NCI-H526 (cell line): ENCODE results near the gene TSEN15.

Experiments used
- DNase-seq, 2 experiments: peaks; one replicate each; lab custom pipeline; 2025; lab: John Stamatoyannopoulos, UW

TSEN15 gene

DNA sequence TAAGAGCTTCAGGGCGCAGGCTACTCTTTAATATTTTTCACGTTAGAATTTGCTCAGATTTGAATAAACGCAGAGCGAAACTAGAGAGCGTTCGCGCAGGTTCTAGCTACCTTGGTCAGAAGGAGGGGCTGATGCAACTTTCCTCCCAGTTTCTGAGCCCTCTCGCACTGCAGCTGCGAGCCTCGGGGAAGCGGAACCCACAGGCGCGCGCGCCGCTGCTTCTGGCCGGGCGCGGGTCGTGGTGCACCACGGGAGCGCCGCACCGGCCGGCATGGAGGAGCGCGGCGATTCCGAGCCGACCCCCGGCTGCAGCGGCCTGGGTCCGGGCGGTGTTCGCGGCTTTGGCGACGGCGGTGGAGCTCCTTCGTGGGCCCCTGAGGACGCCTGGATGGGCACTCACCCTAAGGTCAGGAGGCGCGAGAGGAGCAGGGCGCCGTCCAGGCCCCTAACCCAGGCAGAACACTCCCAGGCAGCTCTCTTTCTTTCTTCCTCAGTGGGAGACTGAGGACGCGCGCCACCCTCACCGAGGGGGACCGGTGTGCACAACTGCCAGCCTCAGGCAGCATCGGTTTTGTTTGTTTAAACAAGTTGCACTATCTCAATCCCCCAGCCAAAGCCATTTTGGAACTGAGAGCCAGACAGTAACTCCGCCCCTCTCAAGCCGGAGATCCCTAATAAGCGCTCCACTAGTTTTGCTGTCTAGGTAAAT, at the start of gene TSEN15:
Gene TSEN15, plus strand, starts transcription at position 246 of the 709 bp plus-strand sequence. Its CDS starts 26 bp downstream, at position 272.
- DNase-seq: peak; percentile 94 to 98

- no peak for DNase-seq
These were observed 49.5 kb upstream of the TSEN15 start for GRCh38 chr1:184002071-184002470.

DNA sequence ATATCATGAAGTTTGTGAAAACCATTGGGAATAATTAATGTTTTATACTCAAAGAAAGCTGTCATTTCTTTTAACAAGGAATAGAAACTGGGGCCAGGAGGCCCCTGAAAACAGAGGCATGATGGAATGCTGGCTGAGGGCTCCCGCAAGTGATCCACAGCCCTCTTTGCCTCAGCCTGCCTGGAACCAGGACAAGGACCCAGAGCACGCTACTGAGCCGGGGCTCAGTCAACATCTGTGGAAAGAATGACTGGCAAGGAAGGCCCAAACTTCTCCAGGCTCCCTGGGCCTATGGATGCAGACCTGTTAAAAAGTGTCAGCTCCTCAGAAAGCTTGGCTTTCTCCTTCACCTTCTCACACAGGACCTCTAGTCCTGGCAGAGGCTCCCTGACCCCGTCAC, 46.6 kb upstream of the TSEN15 start:
- no peak for DNase-seq

GRCh38 chr1:184005506-184005905, 46.0 kb upstream of the TSEN15 start:
- DNase-seq: no peak

DNA sequence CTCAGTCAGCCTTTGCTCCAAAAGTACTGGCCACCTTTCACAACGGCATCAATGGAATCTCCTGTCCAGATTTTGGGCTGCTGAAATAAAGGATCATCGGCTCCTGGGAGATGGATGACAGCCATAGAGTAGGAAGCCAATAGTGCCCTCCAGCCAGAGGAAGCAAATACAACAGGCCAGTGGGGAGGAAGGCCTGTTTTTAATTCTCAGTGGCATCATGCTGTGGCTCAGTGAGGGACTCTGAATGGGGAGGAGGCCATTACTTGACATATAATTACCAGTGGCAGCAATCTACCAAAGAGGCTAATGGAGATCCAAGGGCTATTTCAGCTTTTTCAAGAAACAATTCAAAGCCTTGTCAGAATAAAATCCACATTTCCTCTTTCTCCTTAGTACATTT, 40.7 kb upstream of the TSEN15 start:
- DNase-seq: no peak

DNA sequence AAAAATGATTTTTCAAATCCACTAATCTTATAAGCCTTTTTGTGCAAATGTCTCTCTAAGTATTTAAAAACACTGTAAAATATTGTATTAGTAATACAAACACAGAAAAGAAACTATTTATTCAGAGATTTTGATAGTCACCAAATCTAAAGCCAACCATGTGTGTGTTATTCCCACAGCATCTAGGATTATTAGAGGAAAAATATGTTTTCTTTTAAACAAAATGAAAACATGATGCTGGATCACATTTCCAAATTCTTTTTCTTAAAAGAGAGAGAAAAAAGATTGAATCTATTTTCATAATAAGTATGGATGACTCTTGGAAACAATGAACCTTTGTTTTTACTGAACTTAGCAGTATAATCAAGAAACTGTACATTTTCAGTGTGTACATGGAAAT, 39.3 kb upstream of the TSEN15 start:
- no peak for DNase-seq

- no peak for DNase-seq
These were observed 37.3 kb upstream of the TSEN15 start for GRCh38 chr1:184014271-184014670.

DNA sequence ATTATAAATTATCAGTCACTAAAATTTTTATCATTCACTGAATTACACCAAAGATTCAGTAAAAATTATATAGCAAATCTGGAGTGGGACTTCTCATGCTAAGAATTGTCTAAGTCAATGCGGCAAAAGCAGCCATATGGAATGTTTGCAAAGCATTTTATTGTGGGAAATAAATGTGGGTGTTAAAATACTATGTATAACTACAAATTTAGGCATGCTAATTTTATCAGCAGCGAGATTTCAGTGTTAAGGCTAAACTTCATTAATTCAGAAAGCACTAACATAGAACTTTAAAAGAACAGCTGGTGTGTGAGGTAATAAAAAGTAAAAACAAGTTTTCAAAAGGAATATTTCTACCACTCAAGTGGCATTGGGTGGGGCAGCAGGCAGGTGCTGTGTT, 35.4 kb upstream of the TSEN15 start:
- no peak for DNase-seq

GRCh38 chr1:184017306-184017705, 34.2 kb upstream of the TSEN15 start:
- no peak for DNase-seq

DNA sequence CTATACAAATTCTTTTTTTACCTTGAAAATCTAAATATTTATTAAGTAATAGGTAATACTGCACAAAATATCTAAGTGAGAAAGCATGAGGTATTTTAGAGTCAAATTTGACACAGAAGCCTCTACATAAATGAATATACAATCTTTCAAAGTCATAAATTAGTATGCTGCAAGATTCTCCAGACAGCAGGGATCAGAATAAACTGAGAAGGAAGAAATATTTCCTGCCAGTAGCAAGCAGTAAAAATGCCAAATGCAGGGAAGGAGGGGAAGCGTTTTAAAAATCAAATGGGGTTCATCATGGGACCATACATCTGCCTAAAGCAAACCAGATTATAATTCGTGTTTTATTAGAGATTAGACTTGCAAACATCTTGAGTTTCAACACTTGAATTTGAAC, 32.9 kb upstream of the TSEN15 start:
- no peak for DNase-seq

GRCh38 chr1:184019069-184019468, 32.5 kb upstream of the TSEN15 start:
- no peak for DNase-seq

DNA sequence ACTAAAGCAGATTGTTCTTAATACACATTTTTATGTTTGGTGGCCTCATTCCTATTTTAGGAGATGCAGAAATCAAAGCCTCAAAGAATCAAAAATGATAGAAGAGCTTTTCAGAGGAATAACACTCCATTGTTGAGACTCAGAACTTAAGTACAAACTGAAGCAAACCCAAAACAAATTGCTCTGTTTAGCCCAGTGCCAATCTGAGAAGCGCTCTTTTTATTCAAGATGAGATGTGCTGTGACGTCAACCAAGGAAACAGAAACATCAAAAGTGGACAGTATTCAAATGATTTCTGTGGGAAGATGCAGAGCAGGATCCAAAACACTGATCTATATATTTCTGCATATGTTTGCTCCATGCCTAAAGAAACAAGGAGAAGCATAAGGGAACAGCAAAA, 32.0 kb upstream of the TSEN15 start:
- no peak for DNase-seq

DNA sequence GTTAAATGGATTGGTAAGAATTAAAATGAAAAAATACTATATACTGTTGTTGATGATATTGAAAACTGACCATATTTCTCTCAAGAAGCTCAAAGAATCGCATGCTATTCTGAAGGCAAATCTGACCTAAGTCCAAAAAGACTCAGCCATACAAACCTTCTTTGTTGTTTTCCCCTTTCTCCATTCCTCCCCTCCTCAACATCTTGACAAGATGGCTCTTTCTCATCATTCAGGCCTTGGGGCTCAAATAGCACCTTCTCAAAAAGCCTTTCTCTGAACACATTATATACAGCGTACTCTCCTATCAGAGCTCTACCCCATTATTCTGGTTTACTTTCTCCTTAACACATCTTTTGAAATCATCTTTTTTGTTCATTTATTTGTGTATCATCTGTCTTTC, 31.2 kb upstream of the TSEN15 start:
- DNase-seq: no peak

DNA sequence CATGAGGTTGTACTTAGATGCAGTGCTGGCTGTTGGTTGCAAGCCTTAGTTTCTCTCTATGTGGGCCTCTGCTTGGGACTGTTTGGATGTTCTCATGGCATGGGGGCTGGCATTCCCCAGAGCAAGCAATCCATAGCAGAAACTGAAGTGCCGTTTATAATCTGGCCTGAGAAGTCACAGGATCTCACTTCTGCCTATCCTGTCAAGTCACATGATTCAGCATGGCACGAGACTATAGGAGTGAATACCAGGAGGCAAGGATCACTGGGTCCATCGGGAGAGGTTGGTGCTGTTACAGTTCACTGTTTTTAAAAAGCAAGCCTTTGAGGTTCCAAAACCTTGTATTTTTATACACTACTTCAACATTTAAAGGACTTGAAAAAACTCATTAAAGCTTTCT, 30.7 kb upstream of the TSEN15 start:
- no peak for DNase-seq

GRCh38 chr1:184021728-184022127, 29.8 kb upstream of the TSEN15 start:
- DNase-seq: no peak

- peak in 1 of 2 experiments; percentile 18 for DNase-seq
These were observed 28.9 kb upstream of the TSEN15 start for GRCh38 chr1:184022668-184023067.

GRCh38 chr1:184023171-184023570, 28.4 kb upstream of the TSEN15 start:
- DNase-seq: peak in 1 of 2 experiments; percentile 79

DNA sequence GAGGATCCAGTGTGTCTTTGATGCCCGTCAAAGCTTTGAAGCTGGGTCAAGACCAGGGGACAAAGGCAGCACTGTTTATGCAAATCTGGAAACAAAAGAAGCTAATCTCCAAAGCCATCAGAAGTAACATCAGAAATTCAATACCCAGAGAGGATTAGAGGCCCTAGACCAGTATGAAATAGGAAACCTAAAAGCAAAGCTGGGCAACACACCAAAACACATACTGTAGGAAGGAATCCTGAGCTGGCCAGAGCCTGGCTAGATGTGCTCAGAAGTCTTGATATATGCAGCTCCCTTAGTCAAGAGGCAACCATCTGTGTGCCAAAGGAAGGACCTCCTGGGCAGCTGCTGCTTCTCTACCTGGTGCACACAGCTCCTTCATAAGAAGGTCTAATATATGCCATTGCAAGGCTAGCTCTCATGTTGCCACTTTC, 26.3 kb upstream of the TSEN15 start:
- peak; percentile 97 for DNase-seq

DNA sequence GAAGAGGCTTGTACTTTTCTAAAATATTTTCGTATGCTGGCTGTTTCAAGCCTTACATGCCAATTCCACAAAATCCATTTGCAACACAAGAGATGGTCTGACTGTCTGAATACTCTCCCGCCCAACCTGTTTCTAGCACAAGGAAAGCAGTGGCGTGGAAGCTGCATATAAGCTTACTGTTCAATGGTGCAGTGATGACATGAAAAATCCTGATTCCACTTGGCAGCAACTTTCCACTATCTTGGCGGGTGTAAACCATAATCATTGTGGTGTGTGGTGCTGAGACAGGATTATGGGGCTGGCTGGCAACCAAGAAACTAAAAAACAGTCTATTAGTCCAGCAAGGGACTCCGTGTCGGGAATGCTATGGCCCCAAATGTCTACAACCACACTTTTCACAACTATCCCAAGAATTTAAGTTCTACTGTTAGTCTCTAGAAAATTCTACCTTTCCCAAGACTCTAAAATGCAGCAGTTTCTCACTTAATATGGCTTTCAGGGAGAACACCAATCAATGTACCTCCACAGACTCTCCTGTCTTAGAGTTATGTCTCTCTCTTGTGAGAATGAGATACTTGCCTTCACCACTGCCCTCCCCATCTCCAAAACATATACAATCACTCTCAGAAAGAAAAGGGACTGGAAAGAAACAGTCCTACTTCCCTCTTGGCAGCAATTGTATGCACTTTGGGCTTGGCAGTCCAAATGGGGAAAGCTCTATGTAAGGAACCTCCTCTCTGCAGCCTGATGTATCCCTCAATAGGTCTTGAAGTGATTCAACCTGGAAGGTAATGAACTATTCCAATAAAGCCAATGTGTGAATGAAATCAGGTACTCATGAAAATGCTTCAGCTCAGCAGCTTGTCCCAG, 23.5 kb upstream of the TSEN15 start:
- no peak for DNase-seq

- peak in 1 of 2 experiments; percentile 40 for DNase-seq
These were observed 22.5 kb upstream of the TSEN15 start for GRCh38 chr1:184028854-184029623.

DNA sequence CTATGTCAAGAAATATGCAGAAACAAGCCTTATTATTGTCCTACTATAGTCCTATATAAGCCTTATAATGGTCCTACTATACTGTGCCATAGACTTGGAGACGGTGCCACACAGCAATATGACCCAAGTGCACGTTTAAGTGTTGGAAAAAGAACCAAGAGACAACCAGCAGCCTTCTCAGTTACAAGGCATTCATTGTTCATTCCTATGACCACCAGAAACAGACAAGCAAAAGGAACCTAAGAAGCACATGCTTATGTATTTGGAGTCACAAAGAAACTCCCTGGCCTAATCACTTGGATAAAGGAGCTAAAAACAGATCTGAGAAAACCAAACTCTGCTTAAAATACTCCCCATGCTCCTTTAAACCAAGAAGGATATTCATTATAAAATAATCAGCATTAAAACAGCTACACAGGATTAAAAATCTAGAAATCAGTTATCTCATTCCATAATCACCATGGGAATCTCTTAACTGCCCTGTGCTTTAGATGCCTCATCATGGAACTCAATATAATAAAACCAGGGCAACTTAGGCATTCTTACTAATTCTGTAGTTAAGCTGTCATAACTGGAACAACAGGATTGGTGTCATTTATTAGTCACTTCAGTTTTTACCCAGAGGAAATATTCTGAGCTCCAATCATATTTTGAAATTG, 21.0 kb upstream of the TSEN15 start:
- DNase-seq: no peak

DNA sequence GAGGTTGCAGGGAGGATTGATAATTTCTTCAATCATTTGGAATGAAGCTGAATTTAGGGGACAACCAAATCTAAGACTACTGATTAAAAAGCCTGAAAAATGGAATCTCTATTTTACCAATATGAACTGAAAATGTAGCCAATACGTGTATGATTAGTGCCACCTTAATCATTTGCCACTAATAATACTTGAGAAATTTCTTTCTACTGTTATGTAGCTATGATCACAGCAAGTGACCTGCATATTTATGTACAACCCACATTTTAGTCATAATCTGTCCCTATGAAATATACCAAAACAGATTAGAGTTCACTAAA, 20.5 kb upstream of the TSEN15 start:
- DNase-seq: no peak
